NT2/D1 (cell line): ENCODE results near the gene POLR1B.
"Not testable (repeated sequence)": the region's sequence is repeated elsewhere in the genome, so short reads cannot be mapped to it uniquely, and the experiment has no call there.

Source experiments
- YY1 ChIP-seq: IDR thresholded peaks from 2 replicates; pipeline ENCODE4 v1.6.1; 2011; ENCODE audit not compliant: insufficient read length, insufficient read depth
- ZNF274 ChIP-seq: IDR thresholded peaks from 2 replicates; pipeline ENCODE4 v1.6.1; 2011; ENCODE audit warnings: mild to moderate bottlenecking, low read depth, low read length

GRCh38 chr2:112509239-112509998, 32.8 kb upstream of the POLR1B start:
- TF ChIP-seq ZNF274, YY1: not testable (repeated sequence)
